ENCODE results near the gene MOB1B.
"Not testable (repeated sequence)": the region's sequence is repeated elsewhere in the genome, so short reads cannot be mapped to it uniquely, and the experiment has no call there.

MOB1B gene

DNA sequence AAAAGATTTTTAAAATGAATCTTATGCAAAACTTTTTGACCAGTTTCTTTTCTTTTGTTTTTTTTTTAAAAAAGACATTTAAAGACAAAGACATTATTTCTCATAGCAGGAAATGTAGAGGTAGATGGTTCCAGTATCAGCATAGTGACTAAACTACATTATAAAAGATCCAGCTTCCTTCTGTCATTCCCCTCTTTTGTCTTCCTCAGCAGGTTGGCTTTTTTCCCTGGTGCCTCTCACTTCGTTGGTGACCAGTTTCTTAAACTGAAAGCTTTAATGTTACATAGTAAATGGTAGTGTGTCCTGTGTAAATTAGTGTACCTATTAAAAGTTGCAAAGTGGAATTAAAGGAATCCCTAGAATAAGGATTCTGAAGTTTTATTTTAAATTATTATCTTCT lies 127.3 kb downstream of the MOB1B start (continued):
- TF ChIP-seq, protein P1, sequence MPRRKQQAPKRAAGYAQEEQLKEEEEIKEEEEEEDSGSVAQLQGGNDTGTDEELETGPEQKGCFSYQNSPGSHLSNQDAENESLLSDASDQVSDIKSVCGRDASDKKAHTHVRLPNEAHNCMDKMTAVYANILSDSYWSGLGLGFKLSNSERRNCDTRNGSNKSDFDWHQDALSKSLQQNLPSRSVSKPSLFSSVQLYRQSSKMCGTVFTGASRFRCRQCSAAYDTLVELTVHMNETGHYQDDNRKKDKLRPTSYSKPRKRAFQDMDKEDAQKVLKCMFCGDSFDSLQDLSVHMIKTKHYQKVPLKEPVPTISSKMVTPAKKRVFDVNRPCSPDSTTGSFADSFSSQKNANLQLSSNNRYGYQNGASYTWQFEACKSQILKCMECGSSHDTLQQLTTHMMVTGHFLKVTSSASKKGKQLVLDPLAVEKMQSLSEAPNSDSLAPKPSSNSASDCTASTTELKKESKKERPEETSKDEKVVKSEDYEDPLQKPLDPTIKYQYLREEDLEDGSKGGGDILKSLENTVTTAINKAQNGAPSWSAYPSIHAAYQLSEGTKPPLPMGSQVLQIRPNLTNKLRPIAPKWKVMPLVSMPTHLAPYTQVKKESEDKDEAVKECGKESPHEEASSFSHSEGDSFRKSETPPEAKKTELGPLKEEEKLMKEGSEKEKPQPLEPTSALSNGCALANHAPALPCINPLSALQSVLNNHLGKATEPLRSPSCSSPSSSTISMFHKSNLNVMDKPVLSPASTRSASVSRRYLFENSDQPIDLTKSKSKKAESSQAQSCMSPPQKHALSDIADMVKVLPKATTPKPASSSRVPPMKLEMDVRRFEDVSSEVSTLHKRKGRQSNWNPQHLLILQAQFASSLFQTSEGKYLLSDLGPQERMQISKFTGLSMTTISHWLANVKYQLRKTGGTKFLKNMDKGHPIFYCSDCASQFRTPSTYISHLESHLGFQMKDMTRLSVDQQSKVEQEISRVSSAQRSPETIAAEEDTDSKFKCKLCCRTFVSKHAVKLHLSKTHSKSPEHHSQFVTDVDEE (CRISPR knock-in tag; IDR thresholded peaks at IDR 0.05), result no peak

DNA sequence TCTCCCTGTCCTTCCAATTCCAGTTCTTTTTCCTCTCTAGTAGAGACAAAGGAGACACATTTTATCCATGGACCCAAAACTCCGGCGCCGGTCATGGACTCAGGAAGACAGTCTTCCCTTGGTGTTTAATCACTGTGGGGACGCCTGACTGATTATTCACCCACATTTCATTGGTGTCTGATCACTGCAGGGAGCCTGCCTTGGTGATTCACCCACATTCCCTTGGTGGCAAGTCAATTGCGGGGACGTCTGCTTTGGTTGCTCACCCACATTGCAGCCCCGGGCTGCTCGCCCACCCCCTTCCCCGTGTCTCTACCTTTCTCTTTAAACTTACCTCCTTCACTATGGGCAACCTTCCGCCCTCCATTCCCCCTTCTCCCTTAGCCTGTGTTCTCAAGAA lies 129.9 kb downstream of the MOB1B start:
- not testable (repeated sequence) for ATAC-seq

Measured in SK-N-SH treated with all-trans-retinoic acid at 6 μM for 48 hours (cell line).